ENCODE data around the gene LINC00237. TPM values are rescaled to one million over a fixed set of nuclear protein-coding genes. Genes with fewer than 3 reads are reported as not detected.

LINC00237 gene
- total and polyA plus RNA-seq, 2 donors from 2014 or later = not detected

DNA sequence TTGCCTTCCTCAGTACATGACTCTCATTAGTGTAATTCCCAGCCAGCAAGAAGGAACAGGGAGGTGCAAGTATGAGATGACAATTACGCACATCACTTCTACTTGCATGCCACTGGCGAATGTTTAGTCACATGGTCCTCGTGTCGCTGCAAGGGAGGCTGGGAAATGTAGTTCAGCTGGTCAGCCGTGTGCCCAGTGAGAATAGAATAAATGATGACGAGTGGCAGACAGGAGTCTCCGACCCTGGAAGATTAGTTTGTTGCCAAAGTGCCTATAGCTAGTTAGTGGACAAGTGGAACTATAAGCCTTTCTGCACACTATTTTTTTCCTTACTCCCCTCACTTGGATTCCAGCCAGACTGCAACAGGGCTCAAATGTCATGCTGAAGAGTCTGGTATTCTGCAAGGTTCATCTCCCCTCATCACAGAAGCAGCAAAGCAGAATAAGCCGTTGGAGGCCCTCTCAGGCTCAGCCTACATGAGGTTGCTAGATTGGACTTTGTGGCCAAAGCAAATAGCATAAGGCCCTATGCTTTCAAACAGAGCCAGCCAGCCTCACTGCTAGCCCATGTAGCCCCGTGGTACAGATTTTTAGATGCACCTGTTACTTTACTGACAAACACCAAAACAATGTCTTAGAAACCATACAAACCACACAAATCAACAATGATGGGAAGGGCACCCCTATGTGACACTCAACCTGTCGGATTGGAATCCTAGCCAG lies 9.7 kb downstream of the LINC00237 start:
- TF ChIP-seq, protein P1, sequence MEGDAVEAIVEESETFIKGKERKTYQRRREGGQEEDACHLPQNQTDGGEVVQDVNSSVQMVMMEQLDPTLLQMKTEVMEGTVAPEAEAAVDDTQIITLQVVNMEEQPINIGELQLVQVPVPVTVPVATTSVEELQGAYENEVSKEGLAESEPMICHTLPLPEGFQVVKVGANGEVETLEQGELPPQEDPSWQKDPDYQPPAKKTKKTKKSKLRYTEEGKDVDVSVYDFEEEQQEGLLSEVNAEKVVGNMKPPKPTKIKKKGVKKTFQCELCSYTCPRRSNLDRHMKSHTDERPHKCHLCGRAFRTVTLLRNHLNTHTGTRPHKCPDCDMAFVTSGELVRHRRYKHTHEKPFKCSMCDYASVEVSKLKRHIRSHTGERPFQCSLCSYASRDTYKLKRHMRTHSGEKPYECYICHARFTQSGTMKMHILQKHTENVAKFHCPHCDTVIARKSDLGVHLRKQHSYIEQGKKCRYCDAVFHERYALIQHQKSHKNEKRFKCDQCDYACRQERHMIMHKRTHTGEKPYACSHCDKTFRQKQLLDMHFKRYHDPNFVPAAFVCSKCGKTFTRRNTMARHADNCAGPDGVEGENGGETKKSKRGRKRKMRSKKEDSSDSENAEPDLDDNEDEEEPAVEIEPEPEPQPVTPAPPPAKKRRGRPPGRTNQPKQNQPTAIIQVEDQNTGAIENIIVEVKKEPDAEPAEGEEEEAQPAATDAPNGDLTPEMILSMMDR (IDR thresholded peaks at IDR 0.05; ENCODE audit: borderline replicate concordance, extremely low read depth, insufficient read depth) = no peak
- FAIRE-seq (no peak), DNase-seq (peak in 2 of 5 donors; percentile 51 to 53)
- Histone ChIP-seq H3K36me3 (ENCODE audit: control insufficient read depth in 2 of 3, insufficient read depth in 3 of 3, low read length in 3 of 3) (no peaks in the 10 kb centered on the region), H3K9ac (ENCODE audit: low read length in 3 of 3) (no peak overlapping the region), H3K27ac (ENCODE audit: low read depth in 2 of 2, low read length in 2 of 2) (no peak overlapping the region), H3K4me1 (ENCODE audit: control insufficient read depth in 2 of 3, insufficient read depth in 2 of 3, low read depth in 1 of 3, low read length in 3 of 3) (peaks cover 0 to 5% (median 0%) of the 10 kb centered on the region in 3 donors), H3K9me3 (ENCODE audit: control insufficient read depth in 2 of 3, insufficient read depth in 1 of 3, low read length in 3 of 3) (no peaks in the 10 kb centered on the region), H3K4me3 (ENCODE audit: low read length in 3 of 3) (no peak overlapping the region), H3K27me3 (ENCODE audit: control insufficient read depth, insufficient read depth, low read length) (peaks cover 36% of the 10 kb centered on the region)
- intact Hi-C loops (cut with DNase I) = no loop called here

DNA sequence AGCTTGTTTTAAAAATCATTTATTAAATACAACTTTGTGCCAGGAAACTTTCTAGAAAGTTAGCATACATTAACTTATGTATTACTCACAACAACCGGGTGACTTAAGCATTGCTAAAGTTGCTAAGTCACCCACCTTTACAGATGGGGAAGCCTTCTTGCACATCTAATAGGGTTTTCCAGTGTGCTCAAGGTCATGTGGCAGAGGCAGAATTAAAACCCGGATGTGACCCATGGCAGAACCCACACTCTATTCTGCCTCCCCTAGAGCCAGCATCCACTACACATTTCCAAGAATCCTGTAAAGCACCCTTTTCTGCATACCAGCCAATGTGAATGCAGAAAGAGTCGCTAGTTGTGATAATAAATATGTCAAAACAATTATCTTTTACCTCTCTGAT lies 13.4 kb downstream of the LINC00237 start:
- no peak overlapping the region for H3K27ac ChIP-seq (ENCODE audit: low read depth in 2 of 2, low read length in 2 of 2)
- FAIRE-seq (no peak), DNase-seq (no peak)
- H3K9me3 ChIP-seq (ENCODE audit: control insufficient read depth in 2 of 3, insufficient read depth in 1 of 3, low read length in 3 of 3) = no peaks in the 10 kb centered on the region
- no peak overlapping the region for H3K9ac ChIP-seq (ENCODE audit: low read length in 3 of 3)
- no peak overlapping the region for H3K4me3 ChIP-seq (ENCODE audit: low read length in 3 of 3)
- TF ChIP-seq, protein P1 (IDR thresholded peaks at IDR 0.05; ENCODE audit: borderline replicate concordance, extremely low read depth, insufficient read depth) = no peak
- intact Hi-C loops (cut with DNase I) = no loop called here
- no peaks in the 10 kb centered on the region for H3K36me3 ChIP-seq (ENCODE audit: control insufficient read depth in 2 of 3, insufficient read depth in 3 of 3, low read length in 3 of 3)
- H3K4me1 ChIP-seq (ENCODE audit: control insufficient read depth in 2 of 3, insufficient read depth in 2 of 3, low read depth in 1 of 3, low read length in 3 of 3) = no peaks in the 10 kb centered on the region
- peaks cover 6% of the 10 kb centered on the region for H3K27me3 ChIP-seq (ENCODE audit: control insufficient read depth, insufficient read depth, low read length)

DNA sequence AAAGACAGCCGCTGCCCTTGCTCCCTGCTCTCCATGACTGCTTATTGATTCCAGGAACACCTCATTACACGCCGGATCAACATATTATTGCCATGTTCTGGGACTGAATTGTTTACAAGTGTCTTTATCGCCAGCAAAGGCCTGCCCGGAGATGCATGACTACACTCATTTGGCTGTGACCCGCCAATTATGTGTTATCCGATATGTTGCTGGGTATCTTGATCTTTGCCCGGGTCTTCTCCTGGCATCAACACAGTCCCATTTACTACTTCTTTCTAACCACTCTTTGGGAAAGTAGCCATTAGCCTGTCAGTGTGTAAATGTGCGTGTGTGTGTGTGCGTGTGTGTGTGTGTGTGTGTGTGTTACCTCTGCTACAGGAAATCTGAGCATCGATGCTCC lies 15.4 kb downstream of the LINC00237 start:
- no peak overlapping the region for H3K4me3 ChIP-seq (ENCODE audit: low read length in 3 of 3)
- TF ChIP-seq, protein P1 (IDR thresholded peaks at IDR 0.05; ENCODE audit: borderline replicate concordance, extremely low read depth, insufficient read depth) = no peak
- H3K9ac ChIP-seq (ENCODE audit: low read length in 3 of 3) = no peak overlapping the region
- no peak overlapping the region for H3K27ac ChIP-seq (ENCODE audit: low read depth in 2 of 2, low read length in 2 of 2)
- H3K9me3 ChIP-seq (ENCODE audit: control insufficient read depth in 2 of 3, insufficient read depth in 1 of 3, low read length in 3 of 3) = no peaks in the 10 kb centered on the region
- H3K4me1 ChIP-seq (ENCODE audit: control insufficient read depth in 2 of 3, insufficient read depth in 2 of 3, low read depth in 1 of 3, low read length in 3 of 3) = no peaks in the 10 kb centered on the region
- intact Hi-C loops (cut with DNase I) = no loop called here
- DNase-seq (peak in 3 of 5 donors; percentile 31 to 42 (median 37)), FAIRE-seq (no peak)
- H3K27me3 ChIP-seq (ENCODE audit: control insufficient read depth, insufficient read depth, low read length) = peaks cover 4% of the 10 kb centered on the region
- H3K36me3 ChIP-seq (ENCODE audit: control insufficient read depth in 2 of 3, insufficient read depth in 3 of 3, low read length in 3 of 3) = no peaks in the 10 kb centered on the region

Data from kidney (tissue), 14 donors.